ENCODE measurements around the gene EEFSEC. TPM values are rescaled to one million over a fixed set of nuclear protein-coding genes. Genes with fewer than 3 reads are reported as not detected.

Gene EEFSEC
- total and polyA plus RNA-seq, 2 experiments from 2014 or later: 26.7 to 47.9 TPM

GRCh38 chr3:128188326-128188725 is 35.0 kb downstream of the EEFSEC start:
- Histone ChIP-seq H3K36me3 (no peaks in the 10 kb centered on the region), H3K9me3 (ENCODE audit: low read depth) (no peaks in the 10 kb centered on the region), H3K4me3 (no peak overlapping the region), H3K4me1 (ENCODE audit: low read depth) (no peaks in the 10 kb centered on the region), H3K27me3 (no peaks in the 10 kb centered on the region), H3K27ac (no peak overlapping the region)
- no peak for TF ChIP-seq CTCF (IDR thresholded peaks at IDR 0.05; ENCODE audit: low read depth, low read length)
- no peak for DNase-seq (ENCODE audit: low read depth in 1 of 2, low spot score in 1 of 2)

- Histone ChIP-seq H3K4me3 (no peak overlapping the region), H3K27me3 (no peaks in the 10 kb centered on the region), H3K36me3 (no peaks in the 10 kb centered on the region), H3K27ac (no peak overlapping the region), H3K4me1 (ENCODE audit: low read depth) (peaks cover 5% of the 10 kb centered on the region), H3K9me3 (ENCODE audit: low read depth) (no peaks in the 10 kb centered on the region)
- no peak for TF ChIP-seq CTCF (IDR thresholded peaks at IDR 0.05; ENCODE audit: low read depth, low read length)
- DNase-seq (ENCODE audit: low read depth in 1 of 2, low spot score in 1 of 2): no peak
Observed at GRCh38 chr3:128188956-128189355, 35.7 kb downstream of the EEFSEC start.

- Histone ChIP-seq H3K36me3 (no peaks in the 10 kb centered on the region), H3K4me1 (ENCODE audit: low read depth) (peaks cover 21% of the 10 kb centered on the region), H3K9me3 (ENCODE audit: low read depth) (no peaks in the 10 kb centered on the region), H3K27ac (no peak overlapping the region), H3K4me3 (no peak overlapping the region), H3K27me3 (no peaks in the 10 kb centered on the region)
- no peak for TF ChIP-seq CTCF (IDR thresholded peaks at IDR 0.05; ENCODE audit: low read depth, low read length)
- no peak for DNase-seq (ENCODE audit: low read depth in 1 of 2, low spot score in 1 of 2)
Observed at GRCh38 chr3:128190501-128190900, 37.2 kb downstream of the EEFSEC start.

GRCh38 chr3:128192131-128192530 is 38.9 kb downstream of the EEFSEC start:
- Histone ChIP-seq H3K36me3 (no peaks in the 10 kb centered on the region), H3K4me3 (no peak overlapping the region), H3K27me3 (no peaks in the 10 kb centered on the region), H3K9me3 (ENCODE audit: low read depth) (no peaks in the 10 kb centered on the region), H3K4me1 (ENCODE audit: low read depth) (peaks cover 30% of the 10 kb centered on the region), H3K27ac (no peak overlapping the region)
- DNase-seq (ENCODE audit: low read depth in 1 of 2, low spot score in 1 of 2): no peak
- no peak for TF ChIP-seq CTCF (IDR thresholded peaks at IDR 0.05; ENCODE audit: low read depth, low read length)

GRCh38 chr3:128193168-128193567 is 39.9 kb downstream of the EEFSEC start:
- TF ChIP-seq CTCF (IDR thresholded peaks at IDR 0.05; ENCODE audit: low read depth, low read length): no peak
- Histone ChIP-seq H3K27me3 (no peaks in the 10 kb centered on the region), H3K4me1 (ENCODE audit: low read depth) (peaks cover 30% of the 10 kb centered on the region), H3K9me3 (ENCODE audit: low read depth) (no peaks in the 10 kb centered on the region), H3K27ac (no peak overlapping the region), H3K4me3 (no peak overlapping the region), H3K36me3 (no peaks in the 10 kb centered on the region)
- peak in 1 of 2 donors; percentile 14 for DNase-seq (ENCODE audit: low read depth in 1 of 2, low spot score in 1 of 2)

- no peak overlapping the region for H3K4me3 ChIP-seq
Observed at GRCh38 chr3:128194843-128195242, 41.6 kb downstream of the EEFSEC start.

More at GRCh38 chr3:128194843-128195242, 41.6 kb downstream of the EEFSEC start:
- H3K27ac ChIP-seq: peak overlapping the region; percentile 82
- no peaks in the 10 kb centered on the region for H3K27me3 ChIP-seq
- no peaks in the 10 kb centered on the region for H3K36me3 ChIP-seq
- H3K4me1 ChIP-seq (ENCODE audit: low read depth): peaks cover 30% of the 10 kb centered on the region
- no peak for TF ChIP-seq CTCF (IDR thresholded peaks at IDR 0.05; ENCODE audit: low read depth, low read length)
- DNase-seq (ENCODE audit: low read depth in 1 of 2, low spot score in 1 of 2): peak in 1 of 2 donors; percentile 46
- H3K9me3 ChIP-seq (ENCODE audit: low read depth): no peaks in the 10 kb centered on the region

Data from cardiac muscle cell (in vitro differentiated cells and primary cell).